H9 (cell line): ENCODE measurements around the gene MZB1. TPM values are rescaled to one million over a fixed set of nuclear protein-coding genes. Genes with fewer than 3 reads are reported as not detected.

Experiments used
- DNase-seq: peaks from one replicate; pipeline ENCODE4 v3.0.0-alpha.2; 2017
- H2AFZ ChIP-seq: one replicate; pipeline ENCODE4 v1.6.1; 2013; ENCODE audit warnings: mild to moderate bottlenecking, low read length, control low read depth, moderate library complexity
- H2AK5ac ChIP-seq: 2 replicates; pipeline ENCODE4 v1.6.1; 2013; ENCODE audit warnings: low read length, control low read depth, mixed read lengths; ENCODE audit not compliant: insufficient read length
- H2BK120ac ChIP-seq: one replicate; pipeline ENCODE4 v1.6.1; 2013; ENCODE audit warnings: low read depth, mild to moderate bottlenecking, low read length, control low read depth, inconsistent platforms; ENCODE audit not compliant: poor library complexity, severe bottlenecking
- H2BK12ac ChIP-seq: 2 replicates; pipeline ENCODE4 v1.6.1; 2013; ENCODE audit warnings: low read length, control low read depth, mixed read lengths, low read depth; ENCODE audit not compliant: insufficient read length
- H2BK15ac ChIP-seq: 2 replicates; pipeline ENCODE4 v1.6.1; 2013; ENCODE audit warnings: low read depth, low read length, control low read depth
- H2BK20ac ChIP-seq: one replicate; pipeline ENCODE4 v1.6.1; 2013; ENCODE audit warnings: low read depth, mild to moderate bottlenecking, low read length, control low read depth, inconsistent platforms; ENCODE audit not compliant: poor library complexity, severe bottlenecking
- H2BK5ac ChIP-seq: 2 replicates; pipeline ENCODE4 v1.6.1; 2013; ENCODE audit warnings: low read length, control low read depth, mixed read lengths; ENCODE audit not compliant: insufficient read length
- H3K14ac ChIP-seq: 2 replicates; pipeline ENCODE4 v1.6.1; 2013; ENCODE audit warnings: low read length, control low read depth; ENCODE audit not compliant: insufficient read depth
- H3K18ac ChIP-seq: 2 replicates; pipeline ENCODE4 v1.6.1; 2013; ENCODE audit warnings: low read depth, mild to moderate bottlenecking, mixed read lengths, low read length, control low read depth; ENCODE audit not compliant: insufficient read length
- H3K23ac ChIP-seq: 2 replicates; pipeline ENCODE4 v1.6.1; 2013; ENCODE audit warnings: low read length, control low read depth, mixed read lengths, low read depth; ENCODE audit not compliant: insufficient read length
- H3K23me2 ChIP-seq: 2 replicates; pipeline ENCODE4 v1.6.1; 2013; ENCODE audit warnings: low read depth, mild to moderate bottlenecking, mixed read lengths, low read length, control low read depth; ENCODE audit not compliant: insufficient read length, poor library complexity, severe bottlenecking
- H3K27ac ChIP-seq: 2 replicates; pipeline ENCODE4 v1.5.1; 2013; ENCODE audit warnings: low read length, control low read depth, mixed read lengths, low read depth; ENCODE audit not compliant: insufficient read length
- H3K27me3 ChIP-seq: 2 replicates; pipeline ENCODE4 v1.6.1; 2013; ENCODE audit warnings: low read length, control low read depth, inconsistent platforms; ENCODE audit not compliant: insufficient read depth
- H3K4ac ChIP-seq: 2 replicates; pipeline ENCODE4 v1.6.1; 2013; ENCODE audit warnings: low read depth, mild to moderate bottlenecking, control low read depth, inconsistent platforms, low read length, moderate library complexity
- H3K4me1 ChIP-seq: 2 replicates; pipeline ENCODE4 v1.6.1; 2013; ENCODE audit warnings: low read length, control low read depth, inconsistent platforms; ENCODE audit not compliant: insufficient read depth
- H3K4me2 ChIP-seq: 2 replicates; pipeline ENCODE4 v1.6.1; 2013; ENCODE audit warnings: low read length, control low read depth, mixed read lengths; ENCODE audit not compliant: insufficient read length, insufficient read depth
- H3K56ac ChIP-seq: 2 replicates; pipeline ENCODE4 v1.6.1; 2013; ENCODE audit warnings: low read depth, mild to moderate bottlenecking, mixed read lengths, low read length, control low read depth; ENCODE audit not compliant: insufficient read length
- H3K79me1 ChIP-seq: 2 replicates; pipeline ENCODE4 v1.6.1; 2013; ENCODE audit warnings: low read depth, mild to moderate bottlenecking, moderate library complexity, low read length, control low read depth, inconsistent platforms; ENCODE audit not compliant: insufficient read depth, poor library complexity, severe bottlenecking
- H3K79me2 ChIP-seq: 2 replicates; pipeline ENCODE4 v1.6.1; 2013; ENCODE audit warnings: low read length, control low read depth, inconsistent platforms; ENCODE audit not compliant: insufficient read depth
- H3K9ac ChIP-seq: 2 replicates; pipeline ENCODE4 v1.6.1; 2013; ENCODE audit warnings: low read length, control low read depth, mixed read lengths; ENCODE audit not compliant: insufficient read length; ENCODE audit errors: extremely low read depth
- H3K9me3 ChIP-seq: one replicate; pipeline ENCODE4 v1.6.1; 2013; ENCODE audit warnings: low read depth, low read length, inconsistent platforms; ENCODE audit not compliant: control insufficient read depth
- H3T11ph ChIP-seq: one replicate; pipeline ENCODE4 v1.6.1; 2013; ENCODE audit warnings: mild to moderate bottlenecking, low read length, control low read depth, inconsistent platforms
- H4K20me1 ChIP-seq: one replicate; pipeline ENCODE4 v1.6.1; 2013; ENCODE audit not compliant: control insufficient read depth, insufficient read length, insufficient read depth
- H4K5ac ChIP-seq: 2 replicates; pipeline ENCODE4 v1.6.1; 2013; ENCODE audit warnings: low read depth, mild to moderate bottlenecking, mixed read lengths, low read length, control low read depth; ENCODE audit not compliant: insufficient read length
- H4K8ac ChIP-seq: replicated peaks from 2 replicates; pipeline ENCODE4 v1.6.1; 2013; ENCODE audit warnings: low read length, control low read depth, mixed read lengths, low read depth; ENCODE audit not compliant: insufficient read length
- H4K91ac ChIP-seq: 2 replicates; pipeline ENCODE4 v1.6.1; 2013; ENCODE audit warnings: low read depth, mild to moderate bottlenecking, moderate library complexity, mixed read lengths, low read length, control low read depth; ENCODE audit not compliant: insufficient read length
- H3K27ac Mint-ChIP-seq, 3 experiments: 2 replicates in 2 of 3; 3 replicates in 1 of 3; pipeline ENCODE4 v1.8.0; 2020 to 2021; ENCODE audit warnings: mixed read lengths in 3 of 3, mild to moderate bottlenecking in 1 of 3, moderate library complexity in 1 of 3
- H3K27me3 Mint-ChIP-seq: 2 replicates; pipeline ENCODE4 v1.8.0; 2021; ENCODE audit warnings: low read depth, mild to moderate bottlenecking, moderate library complexity, mixed read lengths
- H3K36me3 Mint-ChIP-seq, 3 experiments: 2 replicates in 2 of 3; 3 replicates in 1 of 3; pipeline ENCODE4 v1.8.0; 2020 to 2021; ENCODE audit warnings: low read depth in 3 of 3, mixed read lengths in 3 of 3; ENCODE audit not compliant: insufficient read depth in 1 of 3
- H3K4me1 Mint-ChIP-seq, 2 experiments: 2 replicates each; pipeline ENCODE4 v1.8.0; 2020; ENCODE audit warnings: mixed read lengths in 2 of 2
- H3K4me3 Mint-ChIP-seq, 2 experiments: 2 replicates in 1 of 2; 3 replicates in 1 of 2; pipeline ENCODE4 v1.8.0; 2020 to 2021; ENCODE audit warnings: mild to moderate bottlenecking in 2 of 2, mixed read lengths in 2 of 2, moderate library complexity in 1 of 2
- H3K9me3 Mint-ChIP-seq, 2 experiments: 2 replicates in 1 of 2; 3 replicates in 1 of 2; pipeline ENCODE4 v1.8.0; 2020; ENCODE audit warnings: mild to moderate bottlenecking in 2 of 2, mixed read lengths in 2 of 2, moderate library complexity in 1 of 2
- CTCF ChIP-seq: fragments of 200-600 bp; sonication (generic); conservative IDR thresholded peaks from 3 replicates; pipeline ENCODE4 v1.8.0; 2021; ENCODE audit warnings: antibody characterized with exemption, mild to moderate bottlenecking
- WGBS: extraction: QIAGEN DNeasy Blood & Tissue Kit; methylation state at CpG from one replicate; pipeline ENCODE4 v1.1.7; 2013; ENCODE audit warnings: missing lambda C conversion rate, low lambda C conversion rate, mixed read lengths; ENCODE audit not compliant: insufficient read length; ENCODE audit errors: extremely low coverage; 5-methylcytosine and 5-hydroxymethylcytosine counted together
- total RNA-seq: library from RNA; stranded (reverse); gene quantifications from 2 replicates; pipeline ENCODE4 v1.2.1, GENCODE V29; 2021

MZB1 gene
- total RNA-seq, 1 experiment from 2014 or later = 0.31 TPM

GRCh38 chr5:139341187-139341688 lies 48.5 kb downstream of the MZB1 start:
- Histone ChIP-seq H4K5ac (no peak overlapping the region), H3K18ac (no peak overlapping the region), H3T11ph (no peak overlapping the region), H2BK5ac (no peak overlapping the region), H4K20me1 (no peaks in the 10 kb centered on the region), H3K4ac (no peak overlapping the region), H2BK12ac (no peak overlapping the region), H2AFZ (no peak overlapping the region), H3K14ac (no peak overlapping the region), H3K4me1 (no peaks in the 10 kb centered on the region; the same call in none of the 2 replicates), H3K27me3 (no peaks in the 10 kb centered on the region), H2BK20ac (no peak overlapping the region), H3K9ac (no peak overlapping the region), H3K27ac (no peak overlapping the region), H3K79me1 (peaks cover 4% of the 10 kb centered on the region), H2BK120ac (no peak overlapping the region), H3K56ac (no peak overlapping the region), H3K23ac (no peak overlapping the region), H2BK15ac (no peak overlapping the region), H4K91ac (no peak overlapping the region), H4K8ac (no peak overlapping the region), H3K79me2 (peaks cover 32% of the 10 kb centered on the region), H3K4me2 (peak overlapping the region; percentile 73), H2AK5ac (no peak overlapping the region), H3K23me2 (peaks cover 7% of the 10 kb centered on the region), H3K9me3 (no peaks in the 10 kb centered on the region)
- no peak for TF ChIP-seq CTCF
- H3K27ac Mint-ChIP-seq = peak overlapping the region; percentile 99 to 100 (median 100); a peak in 4 of 7 replicates
- no peak for DNase-seq
- peak overlapping the region; percentile 95 to 99 for H3K4me3 Mint-ChIP-seq
- no CpG with 5 or more reads among the region's 17 CpGs for WGBS
- peaks cover 18 to 24% of the 10 kb centered on the region in 2 experiments for H3K4me1 Mint-ChIP-seq
- peaks cover 3% of the 10 kb centered on the region for H3K27me3 Mint-ChIP-seq
- H3K36me3 Mint-ChIP-seq = peaks cover 16 to 33% (median 29%) of the 10 kb centered on the region in 3 experiments; a peak in 6 of 7 replicates
- H3K9me3 Mint-ChIP-seq = no peaks in the 10 kb centered on the region; a peak in 1 of 5 replicates
